ENCODE results near the gene TMEM123.

DNA sequence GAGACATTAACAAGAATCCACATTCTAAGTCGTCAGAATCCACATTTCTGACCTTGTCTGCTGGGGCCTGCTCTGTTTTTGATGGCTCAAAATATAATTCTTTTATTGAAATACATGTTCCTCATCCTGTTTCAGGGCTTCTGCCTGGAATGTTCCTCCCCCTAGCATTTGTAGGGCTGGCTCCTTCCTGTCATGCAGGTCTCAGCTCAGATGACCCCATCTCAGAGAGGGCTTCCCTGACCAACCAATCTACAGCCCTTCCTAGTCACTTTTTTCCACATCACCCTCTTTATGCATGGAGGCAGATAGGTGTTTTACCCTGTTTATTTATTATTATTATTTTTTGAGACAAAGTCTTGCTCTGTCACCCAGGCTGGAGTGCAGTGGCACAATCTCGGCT lies 14.8 kb downstream of the TMEM123 start:
- TF ChIP-seq CTCF (IDR thresholded peaks at IDR 0.05; ENCODE audit: extremely low read depth in 1 of 2, insufficient read depth in 1 of 2, low read depth in 1 of 2, low read length in 2 of 2) (no peak), POLR2AphosphoS5 (IDR thresholded peaks at IDR 0.05; ENCODE audit: insufficient read depth, low read depth, low read length) (no peak), POLR2A (IDR thresholded peaks at IDR 0.05; ENCODE audit: low read depth, low read length) (no peak)
